ENCODE data around the gene FAM174C.

The FAM174C gene

DNA sequence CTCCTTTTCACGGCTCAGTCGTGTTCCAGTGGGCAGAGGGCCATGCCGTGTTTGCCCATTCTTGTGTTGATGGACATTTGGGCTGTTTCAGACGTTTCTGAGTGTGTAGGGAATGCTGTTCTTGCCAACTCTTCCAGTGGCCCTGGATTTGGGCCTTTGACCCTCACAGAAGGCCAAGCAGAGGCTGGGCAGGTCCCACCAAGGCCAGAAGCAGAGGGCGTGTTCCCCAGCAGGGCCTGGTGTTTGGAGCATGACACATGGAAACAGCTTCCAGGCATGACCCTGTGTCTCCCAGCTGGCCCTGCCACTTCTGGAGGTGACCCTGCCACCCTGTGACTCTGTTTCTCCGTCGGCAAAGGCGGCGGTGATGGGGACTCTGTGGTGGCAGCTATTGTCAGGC, 46.2 kb downstream of the FAM174C start:
- H3K27me3 ChIP-seq (ENCODE audit: insufficient read depth, low read length) = peaks cover 17% of the 10 kb centered on the region; the same call in 1 of the 2 replicates
- H4K20me1 ChIP-seq (ENCODE audit: insufficient read depth, low read length) = no peaks in the 10 kb centered on the region
- no peaks in the 10 kb centered on the region for H3K9me3 ChIP-seq (ENCODE audit: low read length)
- H3K4me1 ChIP-seq (ENCODE audit: insufficient read depth, low read length, severe bottlenecking) = no peaks in the 10 kb centered on the region
- TF ChIP-seq EZH2 (IDR thresholded peaks at IDR 0.05; ENCODE audit: borderline replicate concordance, low read length) = no peak
- TF ChIP-seq, protein P1, sequence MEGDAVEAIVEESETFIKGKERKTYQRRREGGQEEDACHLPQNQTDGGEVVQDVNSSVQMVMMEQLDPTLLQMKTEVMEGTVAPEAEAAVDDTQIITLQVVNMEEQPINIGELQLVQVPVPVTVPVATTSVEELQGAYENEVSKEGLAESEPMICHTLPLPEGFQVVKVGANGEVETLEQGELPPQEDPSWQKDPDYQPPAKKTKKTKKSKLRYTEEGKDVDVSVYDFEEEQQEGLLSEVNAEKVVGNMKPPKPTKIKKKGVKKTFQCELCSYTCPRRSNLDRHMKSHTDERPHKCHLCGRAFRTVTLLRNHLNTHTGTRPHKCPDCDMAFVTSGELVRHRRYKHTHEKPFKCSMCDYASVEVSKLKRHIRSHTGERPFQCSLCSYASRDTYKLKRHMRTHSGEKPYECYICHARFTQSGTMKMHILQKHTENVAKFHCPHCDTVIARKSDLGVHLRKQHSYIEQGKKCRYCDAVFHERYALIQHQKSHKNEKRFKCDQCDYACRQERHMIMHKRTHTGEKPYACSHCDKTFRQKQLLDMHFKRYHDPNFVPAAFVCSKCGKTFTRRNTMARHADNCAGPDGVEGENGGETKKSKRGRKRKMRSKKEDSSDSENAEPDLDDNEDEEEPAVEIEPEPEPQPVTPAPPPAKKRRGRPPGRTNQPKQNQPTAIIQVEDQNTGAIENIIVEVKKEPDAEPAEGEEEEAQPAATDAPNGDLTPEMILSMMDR (IDR thresholded peaks at IDR 0.05; ENCODE audit: low read length) = no peak
- no peaks in the 10 kb centered on the region for H3K36me3 ChIP-seq (ENCODE audit: insufficient read depth, low read length)
- no peak overlapping the region for H3K4me3 ChIP-seq (ENCODE audit: low read depth, low read length, poor library complexity, severe bottlenecking)
- H3K27ac ChIP-seq (ENCODE audit: low read depth, low read length, poor library complexity, severe bottlenecking) = no peak overlapping the region
- H3K9ac ChIP-seq (ENCODE audit: low read length) = no peak overlapping the region
- H3K9me2 ChIP-seq (ENCODE audit: low read depth, low read length) = no peaks in the 10 kb centered on the region
- no peaks in the 10 kb centered on the region for H3F3A ChIP-seq (ENCODE audit: insufficient read depth, low read length)
- H3K4me2 ChIP-seq (ENCODE audit: low read length) = no peak overlapping the region
- no peaks in the 10 kb centered on the region for H3K79me2 ChIP-seq (ENCODE audit: insufficient read depth, low read length)
- H2AFZ ChIP-seq (ENCODE audit: low read length) = no peak overlapping the region

DNA sequence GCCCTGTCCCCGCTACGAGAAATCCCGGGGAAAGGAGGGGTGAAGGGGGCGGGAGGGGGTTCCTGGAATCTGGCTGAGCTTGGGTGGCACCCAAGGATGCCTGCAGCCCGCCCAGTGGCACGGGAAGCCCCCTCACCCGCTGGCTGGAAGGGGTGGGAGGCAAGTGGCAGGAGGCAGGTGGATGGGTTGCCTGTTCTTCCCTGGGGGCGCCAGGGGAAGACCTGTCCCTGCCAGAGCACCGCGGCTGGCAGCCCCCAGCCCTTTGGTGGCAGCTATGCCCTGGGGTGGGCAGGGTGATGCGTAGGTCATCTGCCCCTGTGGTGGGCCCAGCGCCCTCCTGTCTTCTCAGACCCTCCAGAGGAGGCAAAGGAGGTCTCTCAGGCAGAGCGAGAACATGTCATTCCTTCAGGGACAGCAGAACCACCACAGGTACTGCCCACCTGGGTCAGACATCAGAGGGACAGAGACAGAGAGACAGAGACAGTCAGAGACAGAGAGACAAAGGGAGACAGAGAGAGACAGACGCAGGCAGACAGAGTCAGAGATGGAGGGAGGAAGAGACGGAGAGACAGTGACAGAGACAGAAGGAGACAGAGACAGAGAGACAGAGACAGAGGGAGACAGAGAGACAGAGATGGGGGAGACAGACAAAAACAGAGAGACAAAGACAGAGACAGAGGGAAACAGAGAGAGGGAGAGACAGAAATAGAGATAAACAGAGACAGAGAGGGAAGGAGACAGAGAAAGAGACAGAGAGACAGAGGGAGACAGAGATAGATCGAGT, 47.1 kb downstream of the FAM174C start:
- TF ChIP-seq, protein P1 (IDR thresholded peaks at IDR 0.05; ENCODE audit: low read length) = no peak
- no peak for TF ChIP-seq EZH2 (IDR thresholded peaks at IDR 0.05; ENCODE audit: borderline replicate concordance, low read length)
- H3K9me2 ChIP-seq (ENCODE audit: low read depth, low read length) = no peaks in the 10 kb centered on the region
- no peaks in the 10 kb centered on the region for H3K36me3 ChIP-seq (ENCODE audit: insufficient read depth, low read length)
- no peak overlapping the region for H3K9ac ChIP-seq (ENCODE audit: low read length)
- H3K4me3 ChIP-seq (ENCODE audit: low read depth, low read length, poor library complexity, severe bottlenecking) = no peak overlapping the region
- H3F3A ChIP-seq (ENCODE audit: insufficient read depth, low read length) = no peaks in the 10 kb centered on the region
- H3K79me2 ChIP-seq (ENCODE audit: insufficient read depth, low read length) = no peaks in the 10 kb centered on the region
- peaks cover 17% of the 10 kb centered on the region; the same call in 1 of the 2 replicates for H3K27me3 ChIP-seq (ENCODE audit: insufficient read depth, low read length)
- H3K9me3 ChIP-seq (ENCODE audit: low read length) = no peaks in the 10 kb centered on the region
- H3K27ac ChIP-seq (ENCODE audit: low read depth, low read length, poor library complexity, severe bottlenecking) = no peak overlapping the region
- no peaks in the 10 kb centered on the region for H4K20me1 ChIP-seq (ENCODE audit: insufficient read depth, low read length)
- H3K4me1 ChIP-seq (ENCODE audit: insufficient read depth, low read length, severe bottlenecking) = peaks cover 5% of the 10 kb centered on the region
- H2AFZ ChIP-seq (ENCODE audit: low read length) = no peak overlapping the region
- H3K4me2 ChIP-seq (ENCODE audit: low read length) = no peak overlapping the region

DNA sequence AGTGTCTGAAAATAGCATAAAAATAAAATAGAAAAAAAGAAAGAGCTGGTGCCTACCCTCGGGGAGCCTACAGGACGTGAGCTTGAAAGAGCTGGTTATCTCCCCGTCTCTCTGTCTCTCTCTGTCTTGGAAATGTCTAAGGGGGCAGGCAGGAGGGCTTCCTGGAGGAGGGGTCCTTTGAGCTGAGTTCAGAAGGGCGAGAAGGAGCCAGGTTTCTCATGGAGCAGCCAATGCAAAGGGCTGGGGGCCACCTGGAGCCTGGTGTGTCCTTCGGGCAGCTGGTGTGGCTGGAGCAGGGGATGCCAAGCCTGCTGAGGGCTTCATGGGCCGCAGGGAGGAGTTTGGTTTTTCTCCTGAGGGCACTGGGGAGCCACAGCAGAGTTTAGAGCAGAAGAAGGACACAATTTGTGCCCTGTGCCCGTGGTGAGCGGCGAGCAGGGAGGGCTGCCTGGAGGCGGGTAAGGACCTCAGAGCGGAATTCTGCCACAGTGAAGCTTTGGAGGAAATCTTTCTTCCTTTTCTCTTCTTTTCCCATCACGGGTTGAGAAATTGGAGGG, 49.0 kb downstream of the FAM174C start:
- Histone ChIP-seq H3K27ac (ENCODE audit: low read depth, low read length, poor library complexity, severe bottlenecking) (no peak overlapping the region), H3K27me3 (ENCODE audit: insufficient read depth, low read length) (0 out of 2 replicates have a peak, but pooled peaks cover 11% of the 10 kb centered on the region), H3K9ac (ENCODE audit: low read length) (no peak overlapping the region), H3K4me1 (ENCODE audit: insufficient read depth, low read length, severe bottlenecking) (peaks cover 7% of the 10 kb centered on the region), H3K79me2 (ENCODE audit: insufficient read depth, low read length) (no peaks in the 10 kb centered on the region), H2AFZ (ENCODE audit: low read length) (no peak overlapping the region), H3K9me3 (ENCODE audit: low read length) (no peaks in the 10 kb centered on the region), H3K36me3 (ENCODE audit: insufficient read depth, low read length) (no peaks in the 10 kb centered on the region), H3K4me3 (ENCODE audit: low read depth, low read length, poor library complexity, severe bottlenecking) (no peak overlapping the region), H3K4me2 (ENCODE audit: low read length) (no peak overlapping the region), H3F3A (ENCODE audit: insufficient read depth, low read length) (no peaks in the 10 kb centered on the region), H4K20me1 (ENCODE audit: insufficient read depth, low read length) (no peaks in the 10 kb centered on the region), H3K9me2 (ENCODE audit: low read depth, low read length) (no peaks in the 10 kb centered on the region)
- TF ChIP-seq EZH2 (IDR thresholded peaks at IDR 0.05; ENCODE audit: borderline replicate concordance, low read length) = no peak
- TF ChIP-seq, protein P1 (IDR thresholded peaks at IDR 0.05; ENCODE audit: low read length) = no peak

All from OCI-LY1 (cell line).